ENCODE data around the gene SFN. TPM values are rescaled to one million over a fixed set of nuclear protein-coding genes. Genes with fewer than 3 reads are reported as not detected.

Gene SFN
- total and polyA plus RNA-seq, 2 of the 13 experiments (the other 11 are each of a cell fraction or from before 2014, with no cell fraction given): 4.3 to 5.6 TPM

DNA sequence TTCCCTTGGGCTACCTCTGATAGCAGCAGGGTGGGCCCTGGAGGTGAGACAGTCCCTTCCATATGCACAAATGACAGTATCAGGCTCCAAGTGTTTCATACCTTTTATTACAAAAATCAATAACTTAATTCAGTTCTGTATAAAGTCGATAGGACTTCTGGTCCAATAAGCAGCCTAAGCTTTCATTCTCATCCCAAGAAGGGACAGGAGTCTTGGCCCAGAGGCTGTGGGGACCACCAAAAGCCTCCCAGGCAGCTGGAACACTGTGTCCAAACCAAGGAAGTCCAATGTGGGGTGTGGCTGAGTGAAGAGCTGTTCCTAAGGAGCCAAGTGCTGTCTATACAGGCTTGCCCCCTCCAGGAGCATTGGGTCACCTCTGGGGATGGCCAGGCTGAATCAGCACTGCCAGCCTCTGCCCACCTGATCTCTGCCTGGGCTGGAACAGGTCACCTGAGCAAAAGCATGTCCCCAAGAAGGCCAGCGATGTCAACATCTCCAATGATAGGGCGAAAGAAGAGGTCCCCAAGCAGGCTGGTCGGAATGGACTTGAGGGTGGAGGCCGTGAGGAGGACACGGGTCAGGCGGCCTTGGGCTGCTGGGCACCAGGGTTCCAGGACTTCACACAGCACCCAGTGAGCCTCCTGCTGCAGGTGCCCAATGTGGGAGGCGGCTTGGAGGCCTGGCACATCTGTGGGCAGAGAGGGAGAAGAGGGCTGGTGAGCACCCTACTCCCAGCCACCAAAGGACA lies 48.6 kb downstream of the SFN start:
- intact Hi-C loops (cut with micrococcal nuclease; ENCODE audit: unreplicated experiment): loop anchor here (1.0 kb wide), 1 partner anchor 34 kb away; no protein-coding TSS in a partner anchor
- H3K27me3 ChIP-seq (ENCODE audit: control insufficient read depth in 1 of 2, insufficient read depth in 2 of 2, low read length in 2 of 2): no peaks in the 10 kb centered on the region; a peak in 1 of 5 replicates
- no peak overlapping the region for H2AFZ ChIP-seq (ENCODE audit: low read length)
- in situ Hi-C loops (cut with HindIII; ENCODE audit: extremely low pct_ligation_motif_present, low pct_unique_long_range_greater_than_20kb): loop anchor here (5.0 kb wide), 1 partner anchor 81 kb away; the partner anchor contains the start of gene TRNP1
- ChIA-PET CTCF (ENCODE audit: low intra/inter-chr PET ratio, low total read pairs) (no interaction called here), POLR2A (interaction anchor here (0.9 to 11.5 kb wide), 5 partner anchors 13 to 80 kb away, joined by 4 to 371 read pairs (median 61); partner anchors contain the start of genes GPATCH3 and KDF1)
- no peaks in the 10 kb centered on the region for H3K9me3 ChIP-seq (ENCODE audit: low read length)
- no peak for DNase-seq (ENCODE audit: low spot score)
- peak overlapping the region; percentile 98 for H3K9ac ChIP-seq (ENCODE audit: insufficient read depth, low read depth, low read length)
- no peak for ATAC-seq
- no TSS peak for BruUV-seq (replicated peaks)
- FAIRE-seq: no peak
- peaks cover 3 to 8% of the 10 kb centered on the region in 2 experiments; a peak in 3 of 5 replicates for H3K36me3 ChIP-seq (replicated peaks in 1 of 2; ENCODE audit: control insufficient read depth in 1 of 2, insufficient read depth in 2 of 2, low read length in 2 of 2)
- H3K4me1 ChIP-seq (ENCODE audit: insufficient read depth, low read length): peaks cover 70% of the 10 kb centered on the region
- peak overlapping the region; percentile 75 to 97 (median 92) for H3K4me3 ChIP-seq (replicated peaks in 1 of 3; ENCODE audit: insufficient read depth in 1 of 3, low read depth in 2 of 3, low read length in 3 of 3)
- 56% methylated on average over 7 of the region's 8 CpGs for WGBS (ENCODE audit: low lambda C conversion rate)
- H3K4me2 ChIP-seq (ENCODE audit: low read depth, low read length): peak overlapping the region; percentile 93
- peaks cover 30% of the 10 kb centered on the region for H3K79me2 ChIP-seq (ENCODE audit: insufficient read depth, low read length)
- H4K20me1 ChIP-seq (ENCODE audit: insufficient read depth, low read length): peaks cover 16% of the 10 kb centered on the region; the same call in 1 of the 2 replicates
- H3K27ac ChIP-seq (ENCODE audit: extremely low read length, insufficient read depth, low read length): peak overlapping the region; percentile 96
- peak; percentile 40; the same call in 1 of the 2 replicates for TF ChIP-seq GABPB1 (CRISPR knock-in tag; IDR thresholded peaks at IDR 0.05)
- TF ChIP-seq DNMT3B (CRISPR knock-in tag; conservative IDR thresholded peaks at IDR 0.05): no peak
- TF ChIP-seq NCOR1 (IDR thresholded peaks at IDR 0.05; ENCODE audit: borderline replicate concordance, low read length): no peak
- no peak for TF ChIP-seq RFXANK (CRISPR knock-in tag; IDR thresholded peaks at IDR 0.05)
- no peak for TF ChIP-seq RNF2 (conservative IDR thresholded peaks at IDR 0.05; ENCODE audit: low read depth)
- no peak for TF ChIP-seq ZNF12 (CRISPR knock-in tag; IDR thresholded peaks at IDR 0.05)
- 0 out of 2 replicates have a peak, but pooled peaks have one; percentile 15 for TF ChIP-seq ZNF180 (CRISPR knock-in tag; IDR thresholded peaks at IDR 0.05; ENCODE audit: borderline replicate concordance, low read depth)
- no peak for TF ChIP-seq JUNB (CRISPR knock-in tag; IDR thresholded peaks at IDR 0.05; ENCODE audit: borderline replicate concordance)
- TF ChIP-seq, protein P1, sequence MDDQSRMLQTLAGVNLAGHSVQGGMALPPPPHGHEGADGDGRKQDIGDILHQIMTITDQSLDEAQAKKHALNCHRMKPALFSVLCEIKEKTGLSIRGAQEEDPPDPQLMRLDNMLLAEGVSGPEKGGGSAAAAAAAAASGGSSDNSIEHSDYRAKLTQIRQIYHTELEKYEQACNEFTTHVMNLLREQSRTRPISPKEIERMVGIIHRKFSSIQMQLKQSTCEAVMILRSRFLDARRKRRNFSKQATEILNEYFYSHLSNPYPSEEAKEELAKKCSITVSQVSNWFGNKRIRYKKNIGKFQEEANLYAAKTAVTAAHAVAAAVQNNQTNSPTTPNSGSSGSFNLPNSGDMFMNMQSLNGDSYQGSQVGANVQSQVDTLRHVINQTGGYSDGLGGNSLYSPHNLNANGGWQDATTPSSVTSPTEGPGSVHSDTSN (CRISPR knock-in tag; IDR thresholded peaks at IDR 0.05; ENCODE audit: borderline replicate concordance): no peak
- TF ChIP-seq NFYB (CRISPR knock-in tag; IDR thresholded peaks at IDR 0.05): no peak
- no peak for TF ChIP-seq TEAD2 (CRISPR knock-in tag; IDR thresholded peaks at IDR 0.05)
- TF ChIP-seq, protein P2, sequence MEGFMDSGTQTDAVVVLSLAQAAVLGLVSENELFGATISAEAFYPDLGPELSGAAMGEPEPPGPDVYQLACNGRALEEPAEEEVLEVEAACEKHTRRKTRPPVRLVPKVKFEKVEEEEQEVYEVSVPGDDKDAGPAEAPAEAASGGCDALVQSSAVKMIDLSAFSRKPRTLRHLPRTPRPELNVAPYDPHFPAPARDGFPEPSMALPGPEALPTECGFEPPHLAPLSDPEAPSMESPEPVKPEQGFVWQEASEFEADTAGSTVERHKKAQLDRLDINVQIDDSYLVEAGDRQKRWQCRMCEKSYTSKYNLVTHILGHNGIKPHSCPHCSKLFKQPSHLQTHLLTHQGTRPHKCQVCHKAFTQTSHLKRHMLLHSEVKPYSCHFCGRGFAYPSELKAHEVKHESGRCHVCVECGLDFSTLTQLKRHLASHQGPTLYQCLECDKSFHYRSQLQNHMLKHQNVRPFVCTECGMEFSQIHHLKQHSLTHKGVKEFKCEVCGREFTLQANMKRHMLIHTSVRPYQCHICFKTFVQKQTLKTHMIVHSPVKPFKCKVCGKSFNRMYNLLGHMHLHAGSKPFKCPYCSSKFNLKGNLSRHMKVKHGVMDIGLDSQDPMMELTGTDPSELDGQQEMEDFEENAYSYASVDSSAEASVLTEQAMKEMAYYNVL (CRISPR knock-in tag; IDR thresholded peaks at IDR 0.05; ENCODE audit: borderline replicate concordance): no peak
- TF ChIP-seq FOXK1 (CRISPR knock-in tag; IDR thresholded peaks at IDR 0.05; ENCODE audit: borderline replicate concordance, low read depth): no peak
- TF ChIP-seq ZNF720 (CRISPR knock-in tag; IDR thresholded peaks at IDR 0.05): no peak
- TF ChIP-seq MEIS1 (CRISPR knock-in tag; IDR thresholded peaks at IDR 0.05; ENCODE audit: borderline replicate concordance): no peak
- no peak for TF ChIP-seq ZNF550 (CRISPR knock-in tag; IDR thresholded peaks at IDR 0.05; ENCODE audit: borderline replicate concordance)
- TF ChIP-seq RELA (CRISPR knock-in tag; IDR thresholded peaks at IDR 0.05): no peak
- TF ChIP-seq ZFP1 (CRISPR knock-in tag; IDR thresholded peaks at IDR 0.05): no peak
- no peak for TF ChIP-seq ZBTB42 (CRISPR knock-in tag; IDR thresholded peaks at IDR 0.05)
- TF ChIP-seq, protein P3, sequence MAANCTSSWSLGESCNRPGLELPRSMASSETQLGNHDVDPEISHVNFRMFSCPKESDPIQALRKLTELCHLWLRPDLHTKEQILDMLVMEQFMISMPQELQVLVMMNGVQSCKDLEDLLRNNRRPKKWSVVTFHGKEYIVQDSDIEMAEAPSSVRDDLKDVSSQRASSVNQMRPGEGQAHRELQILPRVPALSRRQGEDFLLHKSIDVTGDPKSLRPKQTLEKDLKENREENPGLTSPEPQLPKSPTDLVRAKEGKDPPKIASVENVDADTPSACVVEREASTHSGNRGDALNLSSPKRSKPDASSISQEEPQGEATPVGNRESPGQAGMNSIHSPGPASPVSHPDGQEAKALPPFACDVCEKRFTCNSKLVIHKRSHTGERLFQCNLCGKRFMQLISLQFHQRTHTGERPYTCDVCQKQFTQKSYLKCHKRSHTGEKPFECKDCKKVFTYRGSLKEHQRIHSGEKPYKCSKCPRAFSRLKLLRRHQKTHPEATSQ (CRISPR knock-in tag; IDR thresholded peaks at IDR 0.05; ENCODE audit: borderline replicate concordance): no peak
- peak; percentile 88; the same call in 1 of the 2 replicates for TF ChIP-seq HNRNPL (IDR thresholded peaks at IDR 0.05; ENCODE audit: low read depth, low read length)

Data from HepG2 (cell line).